Measurements from ENCODE around the gene VPS16. TPM values are rescaled to one million over a fixed set of nuclear protein-coding genes. Genes with fewer than 3 reads are reported as not detected.

The VPS16 gene
- total RNA-seq, 1 donor from 2014 or later: 28.2 TPM

DNA sequence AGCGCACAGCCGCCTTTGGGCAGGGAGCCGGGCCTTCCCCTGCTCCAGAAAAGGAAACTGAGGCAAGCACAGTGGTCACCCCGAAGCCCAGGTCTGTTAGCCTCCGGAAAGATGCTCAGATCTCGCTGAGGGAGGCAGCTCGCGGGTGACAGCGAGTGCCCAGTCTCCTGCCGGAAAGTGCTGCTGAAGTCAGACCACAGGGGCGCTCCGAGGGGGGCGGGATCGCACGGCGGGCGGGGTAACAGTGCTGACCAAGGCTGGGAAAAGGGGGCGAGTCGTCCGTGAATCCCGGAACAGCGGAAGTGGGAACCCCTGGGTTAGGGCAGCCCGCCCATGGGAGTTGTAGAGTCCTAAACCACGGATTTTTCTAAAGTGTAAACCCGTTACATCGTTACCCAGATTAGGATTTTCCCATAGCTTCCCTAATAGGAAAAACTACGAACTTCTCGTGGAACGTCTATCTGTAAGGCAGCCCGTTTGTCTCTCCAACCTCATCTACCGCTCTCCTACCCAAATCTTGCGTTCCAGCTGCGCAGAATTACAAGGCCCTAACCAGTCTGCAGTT lies 504 bp downstream of the VPS16 start:
- H3K27me3 ChIP-seq (ENCODE audit: control insufficient read depth in 3 of 3, insufficient read depth in 3 of 3, low read length in 3 of 3): no peaks in the 10 kb centered on the region
- H3K4me3 ChIP-seq (ENCODE audit: low read length in 3 of 3): peak overlapping the region; percentile 90 to 95 (median 95)
- H3K9ac ChIP-seq (ENCODE audit: low read depth in 1 of 3, low read length in 3 of 3): peak overlapping the region; percentile 83 to 90 (median 88)
- H3K4me1 ChIP-seq (ENCODE audit: control insufficient read depth in 3 of 3, insufficient read depth in 3 of 3, low read length in 3 of 3): peaks cover 13 to 21% (median 18%) of the 10 kb centered on the region in 3 donors
- H3K27ac ChIP-seq (ENCODE audit: low read depth, low read length): peak overlapping the region; percentile 74
- H3K36me3 ChIP-seq (ENCODE audit: control insufficient read depth in 3 of 3, insufficient read depth in 3 of 3, low read length in 3 of 3): peaks cover 7 to 16% (median 15%) of the 10 kb centered on the region in 3 donors
- H3K9me3 ChIP-seq (ENCODE audit: control insufficient read depth in 3 of 3, low read length in 3 of 3): no peaks in the 10 kb centered on the region

- Histone ChIP-seq H3K9ac (ENCODE audit: low read depth in 1 of 3, low read length in 3 of 3) (no peak overlapping the region), H3K27ac (ENCODE audit: low read depth, low read length) (no peak overlapping the region), H3K4me3 (ENCODE audit: low read length in 3 of 3) (no peak overlapping the region), H3K9me3 (ENCODE audit: control insufficient read depth in 3 of 3, low read length in 3 of 3) (no peaks in the 10 kb centered on the region), H3K36me3 (ENCODE audit: control insufficient read depth in 3 of 3, insufficient read depth in 3 of 3, low read length in 3 of 3) (peaks cover 0 to 5% (median 0%) of the 10 kb centered on the region in 3 donors), H3K27me3 (ENCODE audit: control insufficient read depth in 3 of 3, insufficient read depth in 3 of 3, low read length in 3 of 3) (no peaks in the 10 kb centered on the region), H3K4me1 (ENCODE audit: control insufficient read depth in 3 of 3, insufficient read depth in 3 of 3, low read length in 3 of 3) (peaks cover 7 to 9% (median 8%) of the 10 kb centered on the region in 3 donors)
These were observed 5.1 kb downstream of the VPS16 start for GRCh38 chr20:2845607-2846006.

- Histone ChIP-seq H3K9me3 (ENCODE audit: control insufficient read depth in 3 of 3, low read length in 3 of 3) (no peaks in the 10 kb centered on the region), H3K4me1 (ENCODE audit: control insufficient read depth in 3 of 3, insufficient read depth in 3 of 3, low read length in 3 of 3) (peaks cover under 1 to 1% (median under 1%) of the 10 kb centered on the region in 3 donors), H3K9ac (ENCODE audit: low read depth in 1 of 3, low read length in 3 of 3) (no peak overlapping the region), H3K27ac (ENCODE audit: low read depth, low read length) (no peak overlapping the region), H3K27me3 (ENCODE audit: control insufficient read depth in 3 of 3, insufficient read depth in 3 of 3, low read length in 3 of 3) (no peaks in the 10 kb centered on the region), H3K4me3 (ENCODE audit: low read length in 3 of 3) (no peak overlapping the region), H3K36me3 (ENCODE audit: control insufficient read depth in 3 of 3, insufficient read depth in 3 of 3, low read length in 3 of 3) (peaks cover 0 to 5% (median 0%) of the 10 kb centered on the region in 3 donors)
These were observed 6.2 kb downstream of the VPS16 start for GRCh38 chr20:2846698-2847097.

DNA sequence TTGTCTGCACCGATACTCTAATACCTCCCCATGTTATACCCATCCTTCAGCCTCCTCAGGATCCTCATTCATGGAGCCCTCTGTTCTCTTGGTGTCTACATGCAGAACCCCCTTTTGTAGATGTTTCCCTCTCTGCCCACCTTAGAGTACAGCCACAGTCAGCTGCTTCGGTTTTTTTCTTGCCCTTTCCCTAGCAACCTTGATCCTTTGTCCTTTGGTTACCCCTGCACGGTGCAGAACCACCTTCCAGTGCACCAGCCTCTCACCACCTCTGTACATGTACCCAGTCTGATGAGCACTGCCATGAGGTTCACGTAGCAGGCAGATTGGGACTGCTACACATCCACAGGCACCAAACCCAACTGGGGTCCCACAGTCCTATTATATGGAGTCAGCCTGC lies 7.3 kb downstream of the VPS16 start:
- Histone ChIP-seq H3K36me3 (ENCODE audit: control insufficient read depth in 3 of 3, insufficient read depth in 3 of 3, low read length in 3 of 3) (peaks cover 0 to 5% (median 0%) of the 10 kb centered on the region in 3 donors), H3K9me3 (ENCODE audit: control insufficient read depth in 3 of 3, low read length in 3 of 3) (no peaks in the 10 kb centered on the region)

GRCh38 chr20:2849529-2849928 lies 9.0 kb downstream of the VPS16 start:
- no peak overlapping the region for H3K27ac ChIP-seq (ENCODE audit: low read depth, low read length)
- no peaks in the 10 kb centered on the region for H3K27me3 ChIP-seq (ENCODE audit: control insufficient read depth in 3 of 3, insufficient read depth in 3 of 3, low read length in 3 of 3)

More for the DNA sequence above, 7.3 kb downstream of the VPS16 start:
- H3K4me1 ChIP-seq (ENCODE audit: control insufficient read depth in 3 of 3, insufficient read depth in 3 of 3, low read length in 3 of 3): peaks cover 0 to 3% (median 0%) of the 10 kb centered on the region in 3 donors
- no peaks in the 10 kb centered on the region for H3K27me3 ChIP-seq (ENCODE audit: control insufficient read depth in 3 of 3, insufficient read depth in 3 of 3, low read length in 3 of 3)
- H3K27ac ChIP-seq (ENCODE audit: low read depth, low read length): no peak overlapping the region
- H3K4me3 ChIP-seq (ENCODE audit: low read length in 3 of 3): no peak overlapping the region
- H3K9ac ChIP-seq (ENCODE audit: low read depth in 1 of 3, low read length in 3 of 3): no peak overlapping the region

GRCh38 chr20:2851086-2851485 lies 10.5 kb downstream of the VPS16 start:
- Histone ChIP-seq H3K9me3 (ENCODE audit: control insufficient read depth in 3 of 3, low read length in 3 of 3) (no peaks in the 10 kb centered on the region), H3K27ac (ENCODE audit: low read depth, low read length) (no peak overlapping the region), H3K36me3 (ENCODE audit: control insufficient read depth in 3 of 3, insufficient read depth in 3 of 3, low read length in 3 of 3) (peaks cover 0 to 2% (median 0%) of the 10 kb centered on the region in 3 donors), H3K9ac (ENCODE audit: low read depth in 1 of 3, low read length in 3 of 3) (no peak overlapping the region), H3K4me1 (ENCODE audit: control insufficient read depth in 3 of 3, insufficient read depth in 3 of 3, low read length in 3 of 3) (peaks cover 0 to 3% (median 0%) of the 10 kb centered on the region in 3 donors), H3K27me3 (ENCODE audit: control insufficient read depth in 3 of 3, insufficient read depth in 3 of 3, low read length in 3 of 3) (no peaks in the 10 kb centered on the region), H3K4me3 (ENCODE audit: low read length in 3 of 3) (no peak overlapping the region)

More at GRCh38 chr20:2849529-2849928, 9.0 kb downstream of the VPS16 start:
- no peak overlapping the region for H3K4me3 ChIP-seq (ENCODE audit: low read length in 3 of 3)
- H3K9ac ChIP-seq (ENCODE audit: low read depth in 1 of 3, low read length in 3 of 3): no peak overlapping the region
- no peaks in the 10 kb centered on the region for H3K9me3 ChIP-seq (ENCODE audit: control insufficient read depth in 3 of 3, low read length in 3 of 3)
- H3K4me1 ChIP-seq (ENCODE audit: control insufficient read depth in 3 of 3, insufficient read depth in 3 of 3, low read length in 3 of 3): peaks cover 0 to 3% (median 0%) of the 10 kb centered on the region in 3 donors
- H3K36me3 ChIP-seq (ENCODE audit: control insufficient read depth in 3 of 3, insufficient read depth in 3 of 3, low read length in 3 of 3): peaks cover 0 to 4% (median 0%) of the 10 kb centered on the region in 3 donors

- Histone ChIP-seq H3K9ac (ENCODE audit: low read depth in 1 of 3, low read length in 3 of 3) (no peak overlapping the region), H3K36me3 (ENCODE audit: control insufficient read depth in 3 of 3, insufficient read depth in 3 of 3, low read length in 3 of 3) (peaks cover 21 to 26% (median 21%) of the 10 kb centered on the region in 3 donors), H3K27ac (ENCODE audit: low read depth, low read length) (no peak overlapping the region), H3K27me3 (ENCODE audit: control insufficient read depth in 3 of 3, insufficient read depth in 3 of 3, low read length in 3 of 3) (no peaks in the 10 kb centered on the region), H3K9me3 (ENCODE audit: control insufficient read depth in 3 of 3, low read length in 3 of 3) (no peaks in the 10 kb centered on the region), H3K4me3 (ENCODE audit: low read length in 3 of 3) (no peak overlapping the region), H3K4me1 (ENCODE audit: control insufficient read depth in 3 of 3, insufficient read depth in 3 of 3, low read length in 3 of 3) (peaks cover 5 to 13% (median 10%) of the 10 kb centered on the region in 3 donors)
These were observed 18.0 kb downstream of the VPS16 start for GRCh38 chr20:2858591-2858990.

GRCh38 chr20:2859330-2860121 lies 19.0 kb downstream of the VPS16 start:
- peaks cover 5 to 13% (median 10%) of the 10 kb centered on the region in 3 donors for H3K4me1 ChIP-seq (ENCODE audit: control insufficient read depth in 3 of 3, insufficient read depth in 3 of 3, low read length in 3 of 3)
- no peak overlapping the region for H3K4me3 ChIP-seq (ENCODE audit: low read length in 3 of 3)

GRCh38 chr20:2864626-2865025 lies 24.1 kb downstream of the VPS16 start:
- Histone ChIP-seq H3K9me3 (ENCODE audit: control insufficient read depth in 3 of 3, low read length in 3 of 3) (no peaks in the 10 kb centered on the region), H3K4me1 (ENCODE audit: control insufficient read depth in 3 of 3, insufficient read depth in 3 of 3, low read length in 3 of 3) (peaks cover 0 to 3% (median 2%) of the 10 kb centered on the region in 3 donors), H3K27ac (ENCODE audit: low read depth, low read length) (no peak overlapping the region), H3K9ac (ENCODE audit: low read depth in 1 of 3, low read length in 3 of 3) (no peak overlapping the region), H3K27me3 (ENCODE audit: control insufficient read depth in 3 of 3, insufficient read depth in 3 of 3, low read length in 3 of 3) (no peaks in the 10 kb centered on the region), H3K36me3 (ENCODE audit: control insufficient read depth in 3 of 3, insufficient read depth in 3 of 3, low read length in 3 of 3) (peaks cover 45 to 53% (median 52%) of the 10 kb centered on the region in 3 donors), H3K4me3 (ENCODE audit: low read length in 3 of 3) (no peak overlapping the region)

More at GRCh38 chr20:2859330-2860121, 19.0 kb downstream of the VPS16 start:
- Histone ChIP-seq H3K9me3 (ENCODE audit: control insufficient read depth in 3 of 3, low read length in 3 of 3) (no peaks in the 10 kb centered on the region), H3K9ac (ENCODE audit: low read depth in 1 of 3, low read length in 3 of 3) (peak overlapping the region in 2 of 3 donors; percentile 7 to 16), H3K36me3 (ENCODE audit: control insufficient read depth in 3 of 3, insufficient read depth in 3 of 3, low read length in 3 of 3) (peaks cover 28 to 34% (median 29%) of the 10 kb centered on the region in 3 donors), H3K27ac (ENCODE audit: low read depth, low read length) (no peak overlapping the region), H3K27me3 (ENCODE audit: control insufficient read depth in 3 of 3, insufficient read depth in 3 of 3, low read length in 3 of 3) (no peaks in the 10 kb centered on the region)

DNA sequence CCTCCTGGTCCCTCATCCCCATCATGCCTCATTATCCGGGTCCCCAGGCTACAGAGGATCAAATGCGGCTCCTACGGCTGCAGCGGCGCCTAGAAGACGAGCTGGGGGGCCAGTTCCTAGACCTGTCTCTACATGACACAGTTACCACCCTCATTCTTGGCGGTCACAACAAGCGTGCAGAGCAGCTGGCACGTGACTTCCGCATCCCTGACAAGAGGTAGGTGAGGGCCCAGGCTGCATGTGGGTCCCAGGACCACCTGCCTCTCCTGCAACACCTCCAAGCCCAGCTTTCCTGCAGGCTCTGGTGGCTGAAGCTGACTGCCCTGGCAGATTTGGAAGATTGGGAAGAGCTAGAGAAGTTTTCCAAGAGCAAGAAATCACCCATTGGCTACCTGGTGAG lies 24.6 kb downstream of the VPS16 start:
- Histone ChIP-seq H3K36me3 (ENCODE audit: control insufficient read depth in 3 of 3, insufficient read depth in 3 of 3, low read length in 3 of 3) (peaks cover 45 to 53% (median 52%) of the 10 kb centered on the region in 3 donors), H3K27me3 (ENCODE audit: control insufficient read depth in 3 of 3, insufficient read depth in 3 of 3, low read length in 3 of 3) (no peaks in the 10 kb centered on the region), H3K27ac (ENCODE audit: low read depth, low read length) (no peak overlapping the region), H3K4me3 (ENCODE audit: low read length in 3 of 3) (no peak overlapping the region), H3K9ac (ENCODE audit: low read depth in 1 of 3, low read length in 3 of 3) (no peak overlapping the region), H3K4me1 (ENCODE audit: control insufficient read depth in 3 of 3, insufficient read depth in 3 of 3, low read length in 3 of 3) (no peaks in the 10 kb centered on the region), H3K9me3 (ENCODE audit: control insufficient read depth in 3 of 3, low read length in 3 of 3) (no peaks in the 10 kb centered on the region)
